ENCODE data around the gene SND1.

The SND1 gene

GRCh38 chr7:128071376-128071775 is 419.4 kb downstream of the SND1 start:
- no peak for DNase-seq (ENCODE audit: low read depth)
- no peak for TF ChIP-seq CTCF (conservative IDR thresholded peaks at IDR 0.05; ENCODE audit: low read length)
- no peak overlapping the region for H3K4me3 ChIP-seq (ENCODE audit: low read length)

- TF ChIP-seq CTCF (conservative IDR thresholded peaks at IDR 0.05; ENCODE audit: low read length) = no peak
- H3K4me3 ChIP-seq (ENCODE audit: low read length) = no peak overlapping the region
- no peak for DNase-seq (ENCODE audit: low read depth)
Observed at GRCh38 chr7:128071801-128072200, 419.8 kb downstream of the SND1 start.

GRCh38 chr7:128073671-128074310 is 421.8 kb downstream of the SND1 start:
- TF ChIP-seq CTCF (conservative IDR thresholded peaks at IDR 0.05; ENCODE audit: low read length) = no peak
- DNase-seq (ENCODE audit: low read depth) = no peak
- no peak overlapping the region for H3K4me3 ChIP-seq (ENCODE audit: low read length)

- H3K4me3 ChIP-seq (ENCODE audit: low read length) = no peak overlapping the region
- DNase-seq (ENCODE audit: low read depth) = no peak
- TF ChIP-seq CTCF (conservative IDR thresholded peaks at IDR 0.05; ENCODE audit: low read length) = no peak
Observed at GRCh38 chr7:128074336-128074735, 422.3 kb downstream of the SND1 start.

- TF ChIP-seq CTCF (conservative IDR thresholded peaks at IDR 0.05; ENCODE audit: low read length) = no peak
Observed at GRCh38 chr7:128074736-128075135, 422.7 kb downstream of the SND1 start.

GRCh38 chr7:128075242-128076095 is 423.5 kb downstream of the SND1 start:
- H3K4me3 ChIP-seq (ENCODE audit: low read length) = no peak overlapping the region
- TF ChIP-seq CTCF (conservative IDR thresholded peaks at IDR 0.05; ENCODE audit: low read length) = no peak
- DNase-seq (ENCODE audit: low read depth) = no peak

More at GRCh38 chr7:128074736-128075135, 422.7 kb downstream of the SND1 start:
- no peak for DNase-seq (ENCODE audit: low read depth)
- no peak overlapping the region for H3K4me3 ChIP-seq (ENCODE audit: low read length)
